Endodermal cell (in vitro differentiated cells): ENCODE measurements around the gene LCP1. TPM values are rescaled to one million over a fixed set of nuclear protein-coding genes. Genes with fewer than 3 reads are reported as not detected.
A peak's percentile ranks its signal among the peaks of the same experiment; 100 is the strongest.

ENCODE experiments used
- DNase-seq: peaks from one replicate; pipeline ENCODE4 v3.0.0-alpha.2; 2017
- H3K27ac ChIP-seq: 2 replicates; pipeline ENCODE4 v1.5.1; 2013; ENCODE audit warnings: mild to moderate bottlenecking, low read depth, low read length, moderate library complexity
- H3K27me3 ChIP-seq: 2 replicates; pipeline ENCODE4 v1.6.1; 2013; ENCODE audit warnings: mild to moderate bottlenecking, low read length, moderate library complexity; ENCODE audit not compliant: insufficient read depth, control insufficient read depth, poor library complexity, severe bottlenecking
- H3K36me3 ChIP-seq: 2 replicates; pipeline ENCODE4 v1.7.0; 2013; ENCODE audit warnings: mild to moderate bottlenecking, low read length, moderate library complexity; ENCODE audit not compliant: control insufficient read depth, insufficient read depth
- H3K4me1 ChIP-seq: one replicate; pipeline ENCODE4 v1.7.0; 2013; ENCODE audit warnings: low read length; ENCODE audit not compliant: control insufficient read depth, insufficient read depth
- H3K4me3 ChIP-seq: 2 replicates; pipeline ENCODE4 v1.5.1; 2013; ENCODE audit warnings: mild to moderate bottlenecking, low read length, moderate library complexity
- H3K9ac ChIP-seq: 2 replicates; pipeline ENCODE4 v1.6.1; 2013; ENCODE audit warnings: mild to moderate bottlenecking, low read length, moderate library complexity; ENCODE audit not compliant: poor library complexity, severe bottlenecking; ENCODE audit errors: extremely low read depth
- H3K9me3 ChIP-seq: 2 replicates; pipeline ENCODE4 v1.6.1; 2013; ENCODE audit warnings: mild to moderate bottlenecking, low read length, moderate library complexity; ENCODE audit not compliant: control insufficient read depth
- H3K27ac Mint-ChIP-seq: 2 replicates; pipeline ENCODE4 v1.8.0; 2020; ENCODE audit warnings: mixed read lengths
- H3K27me3 Mint-ChIP-seq: 2 replicates; pipeline ENCODE4 v1.8.0; 2021; ENCODE audit warnings: mild to moderate bottlenecking, mixed read lengths; ENCODE audit not compliant: insufficient read depth
- H3K36me3 Mint-ChIP-seq: 2 replicates; pipeline ENCODE4 v1.8.0; 2020; ENCODE audit warnings: low read depth, mixed read lengths
- H3K4me1 Mint-ChIP-seq: 2 replicates; pipeline ENCODE4 v1.8.0; 2020; ENCODE audit warnings: mixed read lengths
- H3K4me3 Mint-ChIP-seq: 2 replicates; pipeline ENCODE4 v1.8.0; 2020; ENCODE audit warnings: mild to moderate bottlenecking, moderate library complexity, mixed read lengths
- H3K9me3 Mint-ChIP-seq: 2 replicates; pipeline ENCODE4 v1.8.0; 2020; ENCODE audit warnings: mild to moderate bottlenecking, mixed read lengths
- WGBS, 2 experiments: methylation state at CpG; one replicate each; pipeline versions ENCODE4 v1.1.5 to v1.1.7; 2013; ENCODE audit warnings: missing lambda C conversion rate in 2 of 2, mixed read lengths in 1 of 2; ENCODE audit not compliant: insufficient coverage in 1 of 2, insufficient read length in 1 of 2; 5-methylcytosine and 5-hydroxymethylcytosine counted together
- total RNA-seq, 2 donors: library from RNA; stranded (reverse); fragmentation: NEBNext Ultra II Directional in 1 of 2; extraction: Animal tissue kit (Norgen Biotek cat#: 25700) in 1 of 2; gene quantifications; 2 replicates in 1 of 2; 3 replicates in 1 of 2; pipeline ENCODE4 v1.2.1, GENCODE V29; 2021
- TF ChIP-seq, protein P1 (sequence below): fragments of 200-600 bp; sonication (generic); conservative IDR thresholded peaks from 2 replicates; pipeline ENCODE4 v1.5.0; 2021; ENCODE audit warnings: antibody characterized with exemption, mild to moderate bottlenecking

The LCP1 gene
- total RNA-seq, 2 donors from 2014 or later, result 3.0 to 16.8 TPM

- H3K4me3 ChIP-seq, result no peak overlapping the region
- Mint-ChIP-seq H3K27ac (no peak overlapping the region), H3K4me1 (peaks cover 7% of the 10 kb centered on the region), H3K4me3 (no peak overlapping the region), H3K27me3 (peaks cover 39% of the 10 kb centered on the region), H3K36me3 (no peaks in the 10 kb centered on the region), H3K9me3 (peaks cover 17% of the 10 kb centered on the region)
- TF ChIP-seq, protein P1, sequence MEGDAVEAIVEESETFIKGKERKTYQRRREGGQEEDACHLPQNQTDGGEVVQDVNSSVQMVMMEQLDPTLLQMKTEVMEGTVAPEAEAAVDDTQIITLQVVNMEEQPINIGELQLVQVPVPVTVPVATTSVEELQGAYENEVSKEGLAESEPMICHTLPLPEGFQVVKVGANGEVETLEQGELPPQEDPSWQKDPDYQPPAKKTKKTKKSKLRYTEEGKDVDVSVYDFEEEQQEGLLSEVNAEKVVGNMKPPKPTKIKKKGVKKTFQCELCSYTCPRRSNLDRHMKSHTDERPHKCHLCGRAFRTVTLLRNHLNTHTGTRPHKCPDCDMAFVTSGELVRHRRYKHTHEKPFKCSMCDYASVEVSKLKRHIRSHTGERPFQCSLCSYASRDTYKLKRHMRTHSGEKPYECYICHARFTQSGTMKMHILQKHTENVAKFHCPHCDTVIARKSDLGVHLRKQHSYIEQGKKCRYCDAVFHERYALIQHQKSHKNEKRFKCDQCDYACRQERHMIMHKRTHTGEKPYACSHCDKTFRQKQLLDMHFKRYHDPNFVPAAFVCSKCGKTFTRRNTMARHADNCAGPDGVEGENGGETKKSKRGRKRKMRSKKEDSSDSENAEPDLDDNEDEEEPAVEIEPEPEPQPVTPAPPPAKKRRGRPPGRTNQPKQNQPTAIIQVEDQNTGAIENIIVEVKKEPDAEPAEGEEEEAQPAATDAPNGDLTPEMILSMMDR, result no peak
- H3K9ac ChIP-seq, result no peak overlapping the region
- H3K36me3 ChIP-seq, result no peaks in the 10 kb centered on the region
- no peak for DNase-seq
- H3K27me3 ChIP-seq, result peaks cover 21% of the 10 kb centered on the region
- WGBS, 2 experiments, result 93% methylated on average over 2 to 3 of the region's 3 CpGs
- H3K27ac ChIP-seq, result no peak overlapping the region
- H3K4me1 ChIP-seq, result no peaks in the 10 kb centered on the region
- H3K9me3 ChIP-seq, result no peaks in the 10 kb centered on the region
These were observed 31.3 kb upstream of the LCP1 start for GRCh38 chr13:46213242-46213641.

DNA sequence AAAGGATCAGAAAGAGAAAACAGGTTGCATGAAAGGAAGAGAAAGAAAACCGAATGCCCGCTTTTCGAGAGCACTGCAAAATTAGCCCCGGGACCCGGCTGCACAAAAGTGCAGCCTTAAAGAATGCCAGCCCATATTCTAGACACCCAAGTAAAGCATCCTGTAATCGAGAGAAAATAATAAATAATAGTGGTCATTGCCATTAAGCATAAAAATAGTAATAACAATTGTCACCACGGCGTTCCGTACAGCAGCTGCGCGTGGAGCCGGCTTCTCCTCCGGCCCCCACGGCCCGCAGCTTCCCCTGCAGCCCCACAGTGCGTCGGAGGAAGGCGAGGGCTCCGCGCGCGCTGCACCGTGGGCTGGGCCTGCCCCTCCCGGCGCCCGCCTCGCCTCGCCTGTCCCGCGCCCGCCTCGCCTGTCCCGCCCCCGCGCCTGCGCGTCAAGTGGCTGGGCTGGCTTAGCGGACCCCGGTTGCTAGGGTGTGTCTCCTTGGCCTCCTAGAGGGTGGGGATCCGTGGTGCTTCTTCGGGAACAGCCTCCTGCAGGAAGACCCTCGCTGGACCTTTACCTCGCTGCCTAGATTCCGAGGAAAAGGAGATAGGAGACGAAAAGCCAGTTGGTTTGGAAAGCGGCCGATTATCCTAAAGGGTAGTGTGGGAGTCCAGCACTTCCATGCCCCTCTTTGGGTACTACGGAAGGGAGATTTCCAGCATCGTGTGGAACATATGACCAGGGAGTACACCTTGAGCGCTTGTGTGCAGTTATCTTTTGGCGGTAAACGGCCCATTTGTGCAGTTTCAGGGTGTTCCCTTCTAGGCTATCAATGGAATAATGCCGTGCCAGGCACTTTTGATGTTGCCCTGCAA lies 29.7 kb upstream of the LCP1 start, which contains the start of gene LRRC63:
Gene LRRC63 (plus strand): TSS at position 446 of the 869 bp plus-strand sequence. CDS start 1,107 bp downstream, outside the sequence.
- Histone ChIP-seq H3K4me1 (no peaks in the 10 kb centered on the region), H3K9ac (no peak within 1 kb of the TSS), H3K36me3 (no peaks in the 10 kb centered on the region), H3K4me3 (peak within 1 kb of the TSS; percentile 77), H3K27me3 (peaks cover 21% of the 10 kb centered on the region), H3K9me3 (no peaks in the 10 kb centered on the region), H3K27ac (no peak within 1 kb of the TSS)
- H3K36me3 Mint-ChIP-seq, result no peaks in the 10 kb centered on the region
- DNase-seq, result peak; percentile 88
- H3K4me1 Mint-ChIP-seq, result peaks cover 11% of the 10 kb centered on the region
- H3K4me3 Mint-ChIP-seq, result peak within 1 kb of the TSS; percentile 58
- no peak within 1 kb of the TSS for H3K27ac Mint-ChIP-seq
- peaks cover 31% of the 10 kb centered on the region for H3K27me3 Mint-ChIP-seq
- peaks cover 12% of the 10 kb centered on the region for H3K9me3 Mint-ChIP-seq
- 18 to 49% methylated on average over 21 to 52 of the region's 53 CpGs for WGBS, 2 experiments
- TF ChIP-seq, protein P1, result peak; percentile 19

- DNase-seq, result no peak
- Histone ChIP-seq H3K9ac (no peak overlapping the region), H3K27ac (no peak overlapping the region), H3K9me3 (no peaks in the 10 kb centered on the region), H3K4me1 (no peaks in the 10 kb centered on the region), H3K36me3 (no peaks in the 10 kb centered on the region), H3K4me3 (peak overlapping the region; percentile 77), H3K27me3 (peaks cover 21% of the 10 kb centered on the region)
- peaks cover 28% of the 10 kb centered on the region for H3K27me3 Mint-ChIP-seq
- 81 to 93% methylated on average over 7 to 9 of the region's 9 CpGs for WGBS, 2 experiments
- peaks cover 6% of the 10 kb centered on the region for H3K9me3 Mint-ChIP-seq
- TF ChIP-seq, protein P1, result no peak
- H3K4me3 Mint-ChIP-seq, result peak overlapping the region; percentile 58
- H3K36me3 Mint-ChIP-seq, result no peaks in the 10 kb centered on the region
- H3K4me1 Mint-ChIP-seq, result peaks cover 11% of the 10 kb centered on the region
- H3K27ac Mint-ChIP-seq, result no peak overlapping the region
These were observed 29.1 kb upstream of the LCP1 start for GRCh38 chr13:46211116-46211482.
